ENCODE data around the gene SIK3.
"Not testable (repeated sequence)": the region's sequence is repeated elsewhere in the genome, so short reads cannot be mapped to it uniquely, and the experiment has no call there.

The SIK3 gene

GRCh38 chr11:117042689-117043088, 55.5 kb downstream of the SIK3 start:
- DNase-seq = no peak

- DNase-seq = no peak
Observed at GRCh38 chr11:117039900-117040299, 58.3 kb downstream of the SIK3 start.

GRCh38 chr11:117039270-117039669, 59.0 kb downstream of the SIK3 start:
- no peak for DNase-seq

GRCh38 chr11:117037975-117038350, 60.3 kb downstream of the SIK3 start:
- no peak for DNase-seq

GRCh38 chr11:117037279-117037974, 60.8 kb downstream of the SIK3 start:
- no peak for DNase-seq

GRCh38 chr11:117034901-117035300, 63.3 kb downstream of the SIK3 start:
- DNase-seq = no peak

GRCh38 chr11:117026593-117027330, 71.5 kb downstream of the SIK3 start:
- DNase-seq = no peak

GRCh38 chr11:117023707-117024106, 74.5 kb downstream of the SIK3 start:
- not testable (repeated sequence) for DNase-seq

- no peak for DNase-seq
Observed at GRCh38 chr11:117023178-117023577, 75.0 kb downstream of the SIK3 start.

- no peak for DNase-seq
Observed at GRCh38 chr11:117022526-117022925, 75.7 kb downstream of the SIK3 start.

GRCh38 chr11:117020869-117021564, 77.2 kb downstream of the SIK3 start:
- no peak for DNase-seq

- no peak for DNase-seq
Observed at GRCh38 chr11:117020287-117020686, 77.9 kb downstream of the SIK3 start.

GRCh38 chr11:117019871-117020270, 78.4 kb downstream of the SIK3 start:
- no peak for DNase-seq

GRCh38 chr11:117017456-117017855, 80.8 kb downstream of the SIK3 start:
- DNase-seq = no peak

- no peak for DNase-seq
Observed at GRCh38 chr11:117016747-117017146, 81.5 kb downstream of the SIK3 start.

- no peak for DNase-seq
Observed at GRCh38 chr11:117016246-117016645, 82.0 kb downstream of the SIK3 start.

GRCh38 chr11:117011541-117011898, 86.7 kb downstream of the SIK3 start:
- no peak for DNase-seq

- DNase-seq = no peak
Observed at GRCh38 chr11:117010808-117011540, 87.3 kb downstream of the SIK3 start.

- DNase-seq = no peak
Observed at GRCh38 chr11:117009905-117010605, 88.2 kb downstream of the SIK3 start.

- DNase-seq = no peak
Observed at GRCh38 chr11:117005758-117006157, 92.5 kb downstream of the SIK3 start.

GRCh38 chr11:117002639-117003299, 95.5 kb downstream of the SIK3 start:
- DNase-seq = no peak
